Immature natural killer cell (primary cell): ENCODE data around the gene CRIP3. TPM values are rescaled to one million over a fixed set of nuclear protein-coding genes. Genes with fewer than 3 reads are reported as not detected.

ENCODE experiments used
- DNase-seq, 3 donors: peaks; one replicate each; pipeline ENCODE4 v3.0.0; 2022; ENCODE audit warnings: mixed read lengths in 1 of 3
- H3K27ac Mint-ChIP-seq, 6 donors: one replicate each; pipeline ENCODE4 v1.8.0; 2020; ENCODE audit warnings: mixed read lengths in 6 of 6, mild to moderate bottlenecking in 5 of 6, inconsistent platforms in 4 of 6, moderate library complexity in 3 of 6
- H3K27me3 Mint-ChIP-seq, 3 donors: one replicate each; pipeline ENCODE4 v1.8.0; 2020 to 2021; ENCODE audit warnings: low read depth in 3 of 3, mild to moderate bottlenecking in 3 of 3, mixed read lengths in 3 of 3, moderate library complexity in 3 of 3, inconsistent platforms in 1 of 3
- H3K36me3 Mint-ChIP-seq, 3 donors: one replicate each; pipeline ENCODE4 v1.8.0; 2020; ENCODE audit warnings: mixed read lengths in 3 of 3, inconsistent platforms in 2 of 3, mild to moderate bottlenecking in 2 of 3
- H3K4me1 Mint-ChIP-seq, 2 donors: one replicate each; pipeline ENCODE4 v1.8.0; 2020; ENCODE audit warnings: inconsistent platforms in 2 of 2, mild to moderate bottlenecking in 2 of 2, mixed read lengths in 2 of 2, moderate library complexity in 1 of 2
- H3K4me3 Mint-ChIP-seq, 5 donors: one replicate each; pipeline ENCODE4 v1.8.0; 2020; ENCODE audit warnings: mild to moderate bottlenecking in 5 of 5, mixed read lengths in 5 of 5, inconsistent platforms in 3 of 5, moderate library complexity in 3 of 5
- H3K9me3 Mint-ChIP-seq, 6 donors: one replicate each; pipeline ENCODE4 v1.8.0; 2020; ENCODE audit warnings: mild to moderate bottlenecking in 6 of 6, mixed read lengths in 6 of 6, inconsistent platforms in 4 of 6, moderate library complexity in 3 of 6
- polyA plus RNA-seq, 3 donors: library from polyadenylated mRNA; unstranded; fragments of 300-500 nt; fragmentation: Illumina TruSeq; gene quantifications; one replicate each; pipeline ENCODE4 v1.2.3, GENCODE V29; 2021

The CRIP3 gene
- polyA plus RNA-seq, 3 donors from 2014 or later: 0.26 to 1.3 (median 0.35) TPM

GRCh38 chr6:43290905-43291355, 17.7 kb downstream of the CRIP3 start:
- Mint-ChIP-seq H3K4me3 (no peak overlapping the region), H3K27me3 (peaks cover 0 to 5% (median 4%) of the 10 kb centered on the region in 3 donors), H3K36me3 (no peaks in the 10 kb centered on the region), H3K4me1 (no peaks in the 10 kb centered on the region), H3K9me3 (no peaks in the 10 kb centered on the region), H3K27ac (no peak overlapping the region)
- DNase-seq: no peak

- H3K9me3 Mint-ChIP-seq: no peaks in the 10 kb centered on the region
- no peak for DNase-seq
- no peaks in the 10 kb centered on the region for H3K4me1 Mint-ChIP-seq
- H3K27me3 Mint-ChIP-seq: peaks cover 0 to 9% (median 4%) of the 10 kb centered on the region in 3 donors
- H3K36me3 Mint-ChIP-seq: no peaks in the 10 kb centered on the region
- H3K4me3 Mint-ChIP-seq: no peak overlapping the region
- H3K27ac Mint-ChIP-seq: peak overlapping the region in 1 of 6 donors; percentile 4
Observed at GRCh38 chr6:43290339-43290904, 18.2 kb downstream of the CRIP3 start.

- H3K9me3 Mint-ChIP-seq: no peaks in the 10 kb centered on the region
- no peak for DNase-seq
- H3K4me1 Mint-ChIP-seq: no peaks in the 10 kb centered on the region
- peaks cover 0 to 11% (median 4%) of the 10 kb centered on the region in 3 donors for H3K27me3 Mint-ChIP-seq
- no peaks in the 10 kb centered on the region for H3K36me3 Mint-ChIP-seq
- H3K4me3 Mint-ChIP-seq: no peak overlapping the region
- no peak overlapping the region for H3K27ac Mint-ChIP-seq
Observed at GRCh38 chr6:43287717-43288679, 20.6 kb downstream of the CRIP3 start.

- Mint-ChIP-seq H3K9me3 (no peaks in the 10 kb centered on the region), H3K36me3 (no peaks in the 10 kb centered on the region), H3K27ac (no peak overlapping the region), H3K4me1 (no peaks in the 10 kb centered on the region), H3K4me3 (no peak overlapping the region), H3K27me3 (peaks cover 0 to 11% (median 4%) of the 10 kb centered on the region in 3 donors)
- no peak for DNase-seq
Observed at GRCh38 chr6:43286980-43287716, 21.5 kb downstream of the CRIP3 start.

GRCh38 chr6:43286456-43286979, 22.1 kb downstream of the CRIP3 start:
- no peaks in the 10 kb centered on the region for H3K4me1 Mint-ChIP-seq
- peaks cover 0 to 11% (median 6%) of the 10 kb centered on the region in 3 donors for H3K27me3 Mint-ChIP-seq
- H3K4me3 Mint-ChIP-seq: no peak overlapping the region
- no peaks in the 10 kb centered on the region for H3K9me3 Mint-ChIP-seq
- H3K36me3 Mint-ChIP-seq: no peaks in the 10 kb centered on the region
- no peak overlapping the region for H3K27ac Mint-ChIP-seq
- no peak for DNase-seq

GRCh38 chr6:43285832-43286231, 22.8 kb downstream of the CRIP3 start:
- Mint-ChIP-seq H3K9me3 (no peaks in the 10 kb centered on the region), H3K27me3 (peaks cover 0 to 11% (median 6%) of the 10 kb centered on the region in 3 donors), H3K4me3 (no peak overlapping the region), H3K4me1 (no peaks in the 10 kb centered on the region), H3K36me3 (no peaks in the 10 kb centered on the region), H3K27ac (no peak overlapping the region)
- no peak for DNase-seq

- no peaks in the 10 kb centered on the region for H3K4me1 Mint-ChIP-seq
- no peaks in the 10 kb centered on the region for H3K9me3 Mint-ChIP-seq
- no peak overlapping the region for H3K4me3 Mint-ChIP-seq
- no peaks in the 10 kb centered on the region for H3K36me3 Mint-ChIP-seq
- no peak overlapping the region for H3K27ac Mint-ChIP-seq
- peaks cover 0 to 11% (median 5%) of the 10 kb centered on the region in 3 donors for H3K27me3 Mint-ChIP-seq
- DNase-seq: no peak
Observed at GRCh38 chr6:43284991-43285781, 23.4 kb downstream of the CRIP3 start.

GRCh38 chr6:43283905-43284304, 24.7 kb downstream of the CRIP3 start:
- Mint-ChIP-seq H3K9me3 (no peaks in the 10 kb centered on the region), H3K36me3 (no peaks in the 10 kb centered on the region), H3K27ac (no peak overlapping the region), H3K4me1 (no peaks in the 10 kb centered on the region), H3K4me3 (no peak overlapping the region), H3K27me3 (peaks cover 3 to 11% (median 6%) of the 10 kb centered on the region in 3 donors)
- no peak for DNase-seq

GRCh38 chr6:43283514-43283901, 25.1 kb downstream of the CRIP3 start:
- H3K27ac Mint-ChIP-seq: no peak overlapping the region
- H3K4me1 Mint-ChIP-seq: peaks cover under 1 to 2% of the 10 kb centered on the region in 2 donors
- no peak overlapping the region for H3K4me3 Mint-ChIP-seq
- no peaks in the 10 kb centered on the region for H3K9me3 Mint-ChIP-seq
- H3K27me3 Mint-ChIP-seq: peaks cover 3 to 11% (median 7%) of the 10 kb centered on the region in 3 donors
- no peaks in the 10 kb centered on the region for H3K36me3 Mint-ChIP-seq
- DNase-seq: no peak

GRCh38 chr6:43282636-43283513, 25.8 kb downstream of the CRIP3 start:
- peaks cover 6 to 7% of the 10 kb centered on the region in 2 donors for H3K4me1 Mint-ChIP-seq
- no peak overlapping the region for H3K27ac Mint-ChIP-seq

GRCh38 chr6:43282060-43282459, 26.6 kb downstream of the CRIP3 start:
- Mint-ChIP-seq H3K9me3 (no peaks in the 10 kb centered on the region), H3K4me3 (no peak overlapping the region), H3K27ac (no peak overlapping the region), H3K27me3 (peaks cover 5 to 18% (median 11%) of the 10 kb centered on the region in 3 donors), H3K4me1 (peaks cover 6 to 10% of the 10 kb centered on the region in 2 donors), H3K36me3 (no peaks in the 10 kb centered on the region)
- DNase-seq: no peak

More at GRCh38 chr6:43282636-43283513, 25.8 kb downstream of the CRIP3 start:
- no peak for DNase-seq
- H3K4me3 Mint-ChIP-seq: no peak overlapping the region
- H3K27me3 Mint-ChIP-seq: peaks cover 3 to 11% (median 11%) of the 10 kb centered on the region in 3 donors
- H3K36me3 Mint-ChIP-seq: no peaks in the 10 kb centered on the region
- H3K9me3 Mint-ChIP-seq: no peaks in the 10 kb centered on the region

GRCh38 chr6:43280234-43280633, 28.4 kb downstream of the CRIP3 start:
- Mint-ChIP-seq H3K27me3 (peaks cover 6 to 15% (median 9%) of the 10 kb centered on the region in 3 donors), H3K4me1 (peaks cover 18 to 19% of the 10 kb centered on the region in 2 donors), H3K4me3 (no peak overlapping the region), H3K9me3 (no peaks in the 10 kb centered on the region), H3K27ac (no peak overlapping the region), H3K36me3 (no peaks in the 10 kb centered on the region)
- DNase-seq: no peak
